ENCODE data around the gene AFG3L2.

GRCh38 chr18:12291690-12292089 lies 85.3 kb downstream of the AFG3L2 start:
- no peak for TF ChIP-seq CTCF (IDR thresholded peaks at IDR 0.05)
- TF ChIP-seq POLR2A (IDR thresholded peaks at IDR 0.05), result no peak
